HG02571 (cell line): ENCODE measurements around the gene CTIF.

Experiments
- ATAC-seq: cut with Tn5 transposase; IDR thresholded peaks from one replicate; pipeline ENCODE4 v1.9.1; 2021; ENCODE audit warnings: mild to moderate bottlenecking, moderate library complexity; ENCODE audit not compliant: unreplicated experiment

Gene CTIF

GRCh38 chr18:48904091-48904490 is 365.3 kb downstream of the CTIF start:
- ATAC-seq: no peak

- ATAC-seq: no peak
Measured at GRCh38 chr18:48904847-48905394, 366.1 kb downstream of the CTIF start.

GRCh38 chr18:48905513-48905912 is 366.7 kb downstream of the CTIF start:
- no peak for ATAC-seq

- ATAC-seq: no peak
Measured at GRCh38 chr18:48908916-48909315, 370.1 kb downstream of the CTIF start.

GRCh38 chr18:48909721-48910120 is 370.9 kb downstream of the CTIF start:
- ATAC-seq: no peak

- ATAC-seq: no peak
Measured at GRCh38 chr18:48910972-48911545, 372.2 kb downstream of the CTIF start.
